Fibroblast of mammary gland (primary cell): ENCODE measurements around the gene TATDN3.

Experiments
- DNase-seq: peaks from one replicate; pipeline ENCODE4 v3.0.0-alpha.2; 2010; ENCODE audit warnings: low read depth
- H3K4me3 ChIP-seq: 2 replicates; pipeline ENCODE4 v1.5.1; 2011; ENCODE audit warnings: low read depth, mild to moderate bottlenecking, low read length, moderate library complexity; ENCODE audit not compliant: control insufficient read depth
- TF ChIP-seq, protein P1 (sequence below): conservative IDR thresholded peaks from 2 replicates; pipeline ENCODE4 v1.5.1; 2011; ENCODE audit warnings: low read depth, low read length, inconsistent platforms; ENCODE audit not compliant: control insufficient read depth, insufficient read depth

The TATDN3 gene

DNA sequence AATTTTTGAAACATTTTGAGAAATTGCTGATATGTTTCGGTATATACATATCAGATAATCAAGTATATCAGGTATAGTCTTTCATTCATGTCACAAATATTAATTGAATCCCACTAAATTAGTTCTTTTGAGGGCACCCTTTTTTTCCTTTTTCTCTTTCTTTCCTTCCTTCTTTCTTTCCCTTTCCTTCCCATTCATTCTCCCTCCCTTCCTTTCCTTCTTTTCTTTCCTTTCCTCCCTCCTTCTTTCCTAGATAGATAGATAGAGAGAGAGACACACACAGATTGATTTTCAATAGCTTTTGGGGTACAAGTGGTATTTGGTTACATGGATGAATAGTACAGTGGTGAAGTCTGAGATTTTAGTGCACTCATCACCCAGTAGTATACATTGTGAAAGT lies 5.8 kb upstream of the TATDN3 start:
- H3K4me3 ChIP-seq, result no peak overlapping the region
- no peak for DNase-seq
- TF ChIP-seq, protein P1, sequence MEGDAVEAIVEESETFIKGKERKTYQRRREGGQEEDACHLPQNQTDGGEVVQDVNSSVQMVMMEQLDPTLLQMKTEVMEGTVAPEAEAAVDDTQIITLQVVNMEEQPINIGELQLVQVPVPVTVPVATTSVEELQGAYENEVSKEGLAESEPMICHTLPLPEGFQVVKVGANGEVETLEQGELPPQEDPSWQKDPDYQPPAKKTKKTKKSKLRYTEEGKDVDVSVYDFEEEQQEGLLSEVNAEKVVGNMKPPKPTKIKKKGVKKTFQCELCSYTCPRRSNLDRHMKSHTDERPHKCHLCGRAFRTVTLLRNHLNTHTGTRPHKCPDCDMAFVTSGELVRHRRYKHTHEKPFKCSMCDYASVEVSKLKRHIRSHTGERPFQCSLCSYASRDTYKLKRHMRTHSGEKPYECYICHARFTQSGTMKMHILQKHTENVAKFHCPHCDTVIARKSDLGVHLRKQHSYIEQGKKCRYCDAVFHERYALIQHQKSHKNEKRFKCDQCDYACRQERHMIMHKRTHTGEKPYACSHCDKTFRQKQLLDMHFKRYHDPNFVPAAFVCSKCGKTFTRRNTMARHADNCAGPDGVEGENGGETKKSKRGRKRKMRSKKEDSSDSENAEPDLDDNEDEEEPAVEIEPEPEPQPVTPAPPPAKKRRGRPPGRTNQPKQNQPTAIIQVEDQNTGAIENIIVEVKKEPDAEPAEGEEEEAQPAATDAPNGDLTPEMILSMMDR, result no peak

DNA sequence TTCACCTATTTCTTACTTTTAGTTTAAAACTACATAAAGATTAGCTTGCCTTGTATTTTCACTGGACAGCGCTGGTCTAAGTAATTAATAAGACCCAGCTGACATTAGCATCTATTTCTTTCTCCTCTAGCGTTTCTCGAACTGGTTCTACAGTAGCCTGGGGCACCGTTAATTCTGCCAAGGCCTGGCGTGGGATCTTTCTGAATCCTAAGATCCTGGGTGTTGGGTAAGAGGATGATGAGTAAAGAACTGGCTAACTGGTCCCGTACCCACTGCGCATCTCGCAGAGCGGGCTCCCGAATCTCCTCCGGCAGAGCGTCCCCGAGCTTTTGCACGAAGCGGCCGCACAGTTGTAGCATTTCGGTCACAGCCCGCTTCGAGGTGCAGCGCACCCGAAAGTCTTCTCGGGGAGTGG lies 426 bp upstream of the TATDN3 start:
- TF ChIP-seq, protein P1, result no peak
- DNase-seq, result peak; percentile 81
- H3K4me3 ChIP-seq, result peak overlapping the region; percentile 98

DNA sequence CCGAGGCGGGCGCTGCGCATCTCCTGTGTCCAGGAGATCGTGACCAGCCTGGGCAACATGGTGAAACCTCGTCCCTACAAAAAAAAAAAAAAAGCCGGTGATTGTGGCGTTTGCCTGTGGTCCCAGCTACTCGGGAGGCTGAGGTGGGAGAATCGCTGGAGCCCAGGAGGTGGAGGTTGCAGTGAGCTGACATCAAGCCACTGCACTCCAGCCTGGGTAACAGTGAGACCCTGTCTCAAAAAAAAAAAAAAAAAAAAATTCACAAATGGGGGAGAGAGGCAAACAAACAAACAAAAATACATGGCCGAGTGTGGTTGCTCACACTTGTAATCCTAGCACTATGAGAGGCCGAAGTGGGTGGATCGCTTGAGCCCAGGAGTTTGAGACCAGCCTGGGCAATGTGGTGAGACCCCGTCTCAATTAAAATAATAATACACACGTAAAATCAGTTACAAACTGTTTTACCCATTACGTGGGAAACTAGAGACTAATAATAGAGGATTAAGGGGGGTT lies 758 bp downstream of the TATDN3 start:
- TF ChIP-seq, protein P1, result no peak
- no peak for DNase-seq
- H3K4me3 ChIP-seq, result peak overlapping the region; percentile 98

DNA sequence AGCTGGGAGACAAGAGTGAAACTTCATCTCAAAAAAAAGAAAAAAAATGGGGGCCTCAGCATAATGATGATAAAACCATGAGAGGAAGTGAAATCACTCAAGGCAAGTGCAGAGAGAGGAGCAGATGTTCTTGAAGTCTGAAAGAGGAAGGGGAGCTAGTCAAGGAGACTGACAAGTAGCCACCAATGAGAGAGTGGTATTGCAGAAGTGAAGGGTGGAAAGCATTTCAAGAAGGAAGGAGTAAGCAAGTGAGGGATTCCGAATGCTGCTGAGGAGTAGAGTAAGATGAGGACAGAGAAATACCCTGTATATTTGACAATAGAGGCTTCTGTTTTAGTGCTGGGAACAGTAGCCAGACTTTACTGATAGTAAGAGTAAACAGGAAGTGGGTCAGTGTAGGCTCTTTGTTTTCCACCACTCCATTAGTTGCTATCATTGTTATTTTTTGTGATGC lies 2.9 kb downstream of the TATDN3 start:
- no peak for DNase-seq
- no peak overlapping the region for H3K4me3 ChIP-seq
- TF ChIP-seq, protein P1, result no peak

DNA sequence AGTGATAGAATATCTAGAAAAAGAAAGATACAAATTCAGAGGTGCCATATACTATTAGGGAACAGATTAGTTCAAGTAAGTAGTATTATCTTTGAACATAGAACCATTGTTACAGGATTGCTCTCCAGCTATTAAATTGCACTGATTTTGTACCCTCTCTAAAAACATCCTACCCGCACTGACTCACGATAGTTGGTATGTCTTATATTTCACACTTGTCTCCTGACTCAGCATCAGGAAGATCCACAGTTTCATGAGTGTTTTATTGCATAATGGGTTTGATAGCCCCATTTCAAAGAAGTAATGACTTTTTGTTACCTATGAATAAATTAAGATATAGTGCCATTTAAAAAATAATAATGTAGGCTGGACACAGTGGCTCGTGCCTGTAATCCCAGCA lies 6.0 kb downstream of the TATDN3 start:
- TF ChIP-seq, protein P1, result no peak
- no peak overlapping the region for H3K4me3 ChIP-seq
- peak; percentile 56 for DNase-seq

DNA sequence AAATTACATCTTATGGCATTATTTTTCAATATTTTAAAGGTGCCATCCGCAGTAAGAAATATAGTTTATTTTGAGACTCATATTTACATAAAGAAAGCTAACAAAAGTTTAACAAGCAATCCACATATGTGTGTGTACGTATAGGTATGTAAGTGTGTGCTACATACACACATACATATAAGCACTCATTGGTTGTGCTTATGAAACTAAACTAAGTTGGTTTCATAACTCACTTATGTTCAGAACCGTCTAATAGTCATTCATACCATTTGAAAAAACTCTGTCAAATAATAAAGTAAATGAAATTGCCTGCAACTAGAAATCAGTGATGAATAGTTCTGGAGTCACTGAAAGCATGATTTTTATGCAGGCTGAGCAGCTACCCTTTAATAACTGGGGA lies 14.1 kb downstream of the TATDN3 start:
- TF ChIP-seq, protein P1, result no peak
- H3K4me3 ChIP-seq, result no peak overlapping the region
- no peak for DNase-seq
